HG03095 (cell line): ENCODE measurements around the gene OR10G8.
"Not testable (repeated sequence)": the region's sequence is repeated elsewhere in the genome, so short reads cannot be mapped to it uniquely, and the experiment has no call there.

ENCODE experiments used
- ATAC-seq: cut with Tn5 transposase; IDR thresholded peaks from one replicate; pipeline ENCODE4 v1.9.1; 2021; ENCODE audit warnings: moderate library complexity; ENCODE audit not compliant: unreplicated experiment

Gene OR10G8

GRCh38 chr11:124026498-124026897 is at the start of gene OR10G8:
Gene OR10G8 (plus strand): TSS chr11:124026798. CDS start chr11:124029623, 2,825 bp downstream.
- ATAC-seq, result no peak

- ATAC-seq, result no peak
Measured at GRCh38 chr11:123977731-123978347, 48.8 kb upstream of the OR10G8 start, which contains the start of gene OR10S1. Gene OR10S1 (minus strand): TSS chr11:123977781. CDS start chr11:123977664, 117 bp downstream.

DNA sequence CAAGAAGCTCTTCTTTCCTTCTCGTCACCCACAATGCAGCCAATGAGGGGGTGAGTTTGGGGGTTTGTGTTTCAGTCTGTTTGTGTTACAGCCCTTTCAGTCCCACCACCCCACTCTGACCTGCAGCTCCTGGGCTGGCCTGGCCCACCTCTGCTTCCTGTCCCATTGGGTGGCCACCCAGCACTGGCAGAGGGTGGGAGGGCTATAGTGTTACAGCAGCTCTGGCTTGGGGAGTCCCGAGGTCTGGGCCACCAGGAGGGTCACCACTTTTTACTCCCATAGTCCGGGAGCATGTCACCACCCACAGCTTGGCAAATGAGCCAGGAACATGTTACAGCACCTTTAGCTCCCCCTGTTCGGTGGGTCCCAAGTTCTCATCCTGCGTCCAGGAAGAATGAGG is 47.3 kb upstream of the OR10G8 start:
- no peak for ATAC-seq

- ATAC-seq, result no peak
Measured at GRCh38 chr11:123995119-123995518, 31.5 kb upstream of the OR10G8 start, which contains the start of gene OR10G6. Gene OR10G6 (minus strand): TSS chr11:123995161. CDS start chr11:123995161, 0 bp downstream.

DNA sequence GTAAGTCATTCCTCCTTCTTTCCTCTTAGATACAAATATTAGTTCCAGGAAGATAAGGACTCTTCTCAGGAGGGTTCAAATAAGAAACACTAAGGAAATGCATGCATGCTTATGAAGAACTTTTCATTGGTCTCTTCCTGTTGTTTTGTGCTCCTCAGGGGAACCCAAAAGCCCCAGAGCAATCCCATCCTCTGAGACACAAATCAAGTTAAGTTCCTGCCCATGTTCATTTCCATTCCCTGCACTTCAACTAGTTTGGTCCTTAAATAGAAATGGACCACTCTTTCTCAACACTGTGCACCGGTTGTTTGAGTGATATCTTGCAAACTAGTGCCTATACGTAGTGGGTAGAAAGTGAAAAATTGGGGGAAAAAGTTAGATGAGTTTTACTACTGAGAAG is 13.9 kb upstream of the OR10G8 start, which contains the start of gene OR10G4:
Gene OR10G4, plus strand, starts transcription at position 301 of the 400 bp plus-strand sequence. CDS start 2,578 bp downstream, outside the sequence.
- ATAC-seq, result no peak

- ATAC-seq, result not testable (repeated sequence)
Measured at GRCh38 chr11:124015837-124016236, 10.8 kb upstream of the OR10G8 start.

DNA sequence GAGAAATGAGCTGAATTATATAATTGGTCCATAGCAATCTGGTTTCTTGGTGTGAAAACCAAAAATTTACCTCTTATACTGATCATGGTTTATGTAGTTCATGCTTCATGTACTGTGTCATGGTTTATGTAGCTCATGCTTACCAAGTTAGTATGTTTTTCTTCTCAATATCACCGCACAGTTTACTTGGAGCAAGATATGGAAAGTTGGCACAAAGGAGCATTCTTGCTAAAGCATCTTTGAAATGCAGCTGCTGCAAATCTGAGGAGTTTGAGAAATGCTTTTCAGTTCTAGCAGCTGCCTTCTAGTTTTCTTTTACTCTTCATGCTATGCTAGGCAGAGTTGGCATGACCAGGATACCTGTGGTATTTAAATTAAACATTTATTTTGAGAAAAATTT is 10.1 kb downstream of the OR10G8 start:
- no peak for ATAC-seq

GRCh38 chr11:124039557-124039956 is 13.0 kb downstream of the OR10G8 start:
- no peak for ATAC-seq

- ATAC-seq, result no peak
Measured at GRCh38 chr11:124041254-124041653, 14.7 kb downstream of the OR10G8 start, which contains the start of gene OR10G7. Gene OR10G7 (minus strand): TSS chr11:124041325. CDS start chr11:124039001, 2,324 bp downstream.

GRCh38 chr11:124043420-124043819 is 16.8 kb downstream of the OR10G8 start:
- no peak for ATAC-seq

GRCh38 chr11:124050748-124051147 is 24.1 kb downstream of the OR10G8 start:
- ATAC-seq, result no peak

DNA sequence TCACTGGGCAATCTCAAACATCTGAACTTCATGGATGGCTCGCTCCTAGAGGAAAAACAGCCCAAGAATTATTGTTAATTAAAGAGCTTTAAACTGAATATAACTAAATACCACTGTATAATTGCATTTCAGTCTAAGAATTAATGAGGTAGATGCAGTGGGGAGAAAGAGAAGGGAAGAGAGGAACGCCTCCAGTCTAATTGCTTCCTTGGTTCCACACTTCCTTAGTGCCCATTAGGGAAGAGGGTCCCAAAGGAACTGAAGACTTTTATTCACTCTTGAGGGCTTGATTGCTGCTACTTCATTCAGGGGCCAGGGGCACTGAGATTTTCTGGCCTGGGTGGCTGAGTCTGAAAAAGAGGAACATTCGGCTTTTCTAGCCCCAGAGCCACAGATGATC is 26.4 kb downstream of the OR10G8 start:
- ATAC-seq, result no peak

GRCh38 chr11:124068601-124069110 is 42.1 kb downstream of the OR10G8 start:
- ATAC-seq, result no peak

GRCh38 chr11:124069429-124070401 is 43.1 kb downstream of the OR10G8 start:
- peak; percentile 44 for ATAC-seq

GRCh38 chr11:124070915-124071622 is 44.5 kb downstream of the OR10G8 start:
- peak; percentile 91 for ATAC-seq

DNA sequence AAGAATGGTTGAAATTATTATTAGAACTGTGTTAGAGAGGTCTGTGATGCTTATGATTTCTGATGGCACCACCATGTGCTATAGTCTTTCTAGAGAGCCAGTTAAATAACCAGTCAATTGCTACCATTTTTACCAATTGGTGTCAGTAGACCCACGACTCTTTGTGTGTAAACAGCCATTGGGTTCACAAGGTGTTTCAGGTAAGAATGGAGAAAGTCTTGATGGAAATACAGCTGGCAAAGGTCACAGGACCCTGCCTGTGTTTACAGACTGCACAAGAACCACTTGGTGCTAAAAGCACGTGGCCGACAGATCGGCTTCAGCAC is 45.0 kb downstream of the OR10G8 start:
- ATAC-seq, result no peak

GRCh38 chr11:124072147-124072546 is 45.5 kb downstream of the OR10G8 start:
- ATAC-seq, result no peak

- no peak for ATAC-seq
Measured at GRCh38 chr11:124074554-124074953, 48.0 kb downstream of the OR10G8 start.

- no peak for ATAC-seq
Measured at GRCh38 chr11:124075492-124075840, 48.9 kb downstream of the OR10G8 start.

DNA sequence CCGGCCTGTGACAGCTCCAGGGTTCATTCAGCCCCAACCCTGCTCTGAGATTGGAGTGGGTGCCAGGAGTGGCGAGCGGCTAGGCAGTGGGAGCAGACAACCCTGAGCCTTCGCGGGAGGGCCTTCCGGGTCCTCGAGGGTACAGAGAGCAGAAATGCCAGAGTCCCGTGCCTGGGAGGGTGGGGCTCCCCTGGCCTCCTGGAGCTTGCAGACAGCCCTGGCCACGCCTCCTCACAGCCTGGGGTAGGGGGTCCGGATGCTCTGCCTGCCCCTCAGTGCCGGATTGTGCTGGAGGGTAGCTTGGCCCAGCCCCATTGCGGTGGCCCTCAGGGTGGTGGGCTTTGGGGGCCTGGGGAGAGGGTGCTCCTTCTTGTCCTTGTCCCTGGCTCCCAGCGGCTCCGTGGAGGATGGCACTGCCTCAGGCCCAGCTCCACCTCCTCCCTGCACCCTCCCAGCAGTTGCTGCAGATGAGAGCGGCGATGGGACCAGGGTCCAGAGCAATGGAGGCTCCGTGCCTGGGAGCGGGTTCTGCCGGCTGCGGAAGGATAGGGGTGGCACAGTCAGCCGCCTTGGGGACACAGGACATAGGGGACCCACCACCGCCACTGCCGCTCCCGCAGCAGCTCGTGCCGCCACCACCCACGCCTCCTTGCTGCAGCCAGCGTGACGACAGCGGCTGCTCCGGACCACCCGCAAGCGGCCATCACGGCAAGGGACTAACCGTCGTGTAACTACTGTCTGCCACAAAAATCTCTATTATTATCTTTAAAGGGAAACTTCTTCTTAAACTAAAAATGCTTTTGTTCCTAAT is 49.4 kb downstream of the OR10G8 start:
- ATAC-seq, result peak; percentile 70
